K562 (cell line): ENCODE results near the gene CKAP5. TPM values are rescaled to one million over a fixed set of nuclear protein-coding genes. Genes with fewer than 3 reads are reported as not detected.

Source experiments
- ATAC-seq: fragments of 200-7000 bp; cut with Tn5 transposase; 3 replicates; pipeline ENCODE4 v1.9.1; 2020; ENCODE audit warnings: moderate library complexity
- BruUV-seq: library from RNA; stranded (reverse); fragments of 400-500 nt; replicated peaks from 2 replicates; lab custom pipeline; 2021; lab: Mats Ljungman, UMichigan
- CTCF ChIA-PET: fragments of 300-600 bp; formaldehyde crosslinking; extraction: SDS; loops from one replicate; lab custom pipeline; 2021; ENCODE audit warnings: low intra/inter-chr PET ratio; lab: Yijun Ruan, JAX
- POLR2A ChIA-PET: fragments of 300-600, 350-650 bp; sonication (Branson Sonifier 250); formaldehyde crosslinking; extraction: SDS; loops from one replicate; lab custom pipeline; 2021; ENCODE audit warnings: antibody characterized with exemption, inconsistent platforms; lab: Yijun Ruan, JAX
- DNase-seq, 4 experiments: peaks; one replicate each; pipeline versions ENCODE4 v3.0.0 to v3.0.0-alpha.2; 2011 to 2018; ENCODE audit warnings: low spot score in 3 of 4, mixed read lengths in 3 of 4; ENCODE audit errors: extremely low read depth in 1 of 4
- FAIRE-seq: peaks from 2 replicates; lab custom pipeline; 2011; peaks lifted over from hg19 to GRCh38; lab: Jason Lieb, UNC
- H2AFZ ChIP-seq: 2 replicates; pipeline ENCODE4 v1.6.0; 2011; ENCODE audit warnings: low read depth, low read length, control low read depth, inconsistent platforms
- H3K27ac ChIP-seq: fragments of 200-600 bp; 3 replicates; pipeline ENCODE4 v1.8.0; 2011; ENCODE audit warnings: low read depth, mild to moderate bottlenecking, control low read depth, inconsistent platforms, low read length, moderate library complexity, mixed read lengths; ENCODE audit errors: extremely low read depth
- H3K27me3 ChIP-seq, 2 experiments: fragments of 300-600 bp in 1 of 2; 2 replicates in 1 of 2; 3 replicates in 1 of 2; pipeline versions ENCODE4 v1.6.0 to v1.8.0; 2011; ENCODE audit warnings: inconsistent platforms in 2 of 2, low read length in 2 of 2, mild to moderate bottlenecking in 1 of 2, mixed read lengths in 1 of 2, moderate library complexity in 1 of 2; ENCODE audit not compliant: control insufficient read depth in 2 of 2, insufficient read depth in 2 of 2
- H3K36me3 ChIP-seq: fragments of 300-600 bp; 3 replicates; pipeline ENCODE4 v1.8.0; 2011; ENCODE audit warnings: mild to moderate bottlenecking, low read length, inconsistent platforms; ENCODE audit not compliant: control insufficient read depth, insufficient read depth
- H3K4me1 ChIP-seq, 2 experiments: fragments of 200-600 bp in 1 of 2; replicated peaks in 1 of 2; 2 replicates in 1 of 2; 3 replicates in 1 of 2; pipeline versions ENCODE4 v1.5.1 to v1.8.0; 2011; ENCODE audit warnings: inconsistent platforms in 2 of 2, low read length in 2 of 2, mild to moderate bottlenecking in 1 of 2, mixed read lengths in 1 of 2, moderate library complexity in 1 of 2; ENCODE audit not compliant: control insufficient read depth in 2 of 2, insufficient read depth in 2 of 2
- H3K4me2 ChIP-seq: 2 replicates; pipeline ENCODE4 v1.6.1; 2011; ENCODE audit warnings: low read length, control low read depth, inconsistent platforms, mixed read lengths; ENCODE audit not compliant: insufficient read depth
- H3K4me3 ChIP-seq: fragments of 200-600 bp; sonication (generic), shearing (Covaris generic); 2 replicates; pipeline ENCODE4 v1.5.1; 2016; ENCODE audit warnings: control low read depth, inconsistent platforms
- H3K79me2 ChIP-seq: fragments of 200-600 bp; 3 replicates; pipeline ENCODE4 v1.8.0; 2011; ENCODE audit warnings: low read length, inconsistent platforms; ENCODE audit not compliant: control insufficient read depth, insufficient read depth
- H3K9ac ChIP-seq, 2 experiments: 2 replicates each; pipeline versions ENCODE4 v1.6.0 to v1.6.1; 2011; ENCODE audit warnings: low read depth in 2 of 2, low read length in 2 of 2, control low read depth in 1 of 2, inconsistent platforms in 1 of 2, mild to moderate bottlenecking in 1 of 2, mixed read lengths in 1 of 2; ENCODE audit not compliant: insufficient read depth in 1 of 2
- H3K9me1 ChIP-seq: one replicate; pipeline ENCODE4 v1.6.0; 2011; ENCODE audit warnings: inconsistent platforms, mild to moderate bottlenecking, low read length, moderate library complexity; ENCODE audit not compliant: control insufficient read depth, insufficient read depth
- H3K9me3 ChIP-seq: replicated peaks from 2 replicates; pipeline ENCODE4 v1.5.1; 2011; ENCODE audit warnings: low read depth, low read length, inconsistent platforms; ENCODE audit not compliant: control insufficient read depth, insufficient read depth
- H4K20me1 ChIP-seq: replicated peaks from 2 replicates; pipeline ENCODE4 v1.6.1; 2011; ENCODE audit warnings: low read length, inconsistent platforms, mixed read lengths; ENCODE audit not compliant: control insufficient read depth, insufficient read depth
- BDP1 ChIP-seq: IDR thresholded peaks from 3 replicates; pipeline ENCODE4 v1.6.1; 2011; ENCODE audit not compliant: insufficient read length, insufficient read depth
- CBX3 ChIP-seq, 2 experiments: IDR thresholded peaks; 1 replicate in 1 of 2; 2 replicates in 1 of 2; pipeline ENCODE4 v1.6.1; 2012; ENCODE audit warnings: inconsistent platforms in 2 of 2, low read length in 2 of 2, borderline replicate concordance in 1 of 2, control low read depth in 1 of 2
- CCAR2 ChIP-seq: fragments of 200-400 bp; formaldehyde crosslinking; IDR thresholded peaks from 2 replicates; pipeline ENCODE4 v1.6.1; 2017; ENCODE audit warnings: mild to moderate bottlenecking, low read depth, low read length
- NBN ChIP-seq: fragments of 450-650 bp; IDR thresholded peaks from 2 replicates; pipeline ENCODE4 v1.6.1; 2016; ENCODE audit warnings: low read depth, mild to moderate bottlenecking
- NR3C1 ChIP-seq: sonication (generic); formaldehyde crosslinking; IDR thresholded peaks from 2 replicates; pipeline ENCODE4 v1.8.1; 2022; ENCODE audit warnings: missing genetic modification reagents
- NR4A1 ChIP-seq, 2 experiments: fragments of 250-450 bp in 1 of 2; fragments of 450-650 bp in 1 of 2; sonication (Bioruptor Pico) in 1 of 2; IDR thresholded peaks; 2 replicates each; pipeline versions ENCODE4 v1.4.0 to v1.6.1; 2016 to 2020; ENCODE audit warnings: mild to moderate bottlenecking in 2 of 2, missing compliant biosample characterization in 1 of 2, missing genetic modification characterization in 1 of 2, moderate library complexity in 1 of 2
- SLC30A9 ChIP-seq: fragments of 250-450 bp; sonication (Bioruptor Pico); IDR thresholded peaks from 2 replicates; pipeline ENCODE4 v1.8.0; 2022; ENCODE audit warnings: mild to moderate bottlenecking, moderate library complexity
- SP1 ChIP-seq: sonication (generic); formaldehyde crosslinking; IDR thresholded peaks from 2 replicates; pipeline ENCODE4 v1.8.1; 2022; ENCODE audit warnings: mild to moderate bottlenecking, missing genetic modification reagents
- SRSF3 ChIP-seq: fragments of 200-400 bp; formaldehyde crosslinking; IDR thresholded peaks from 2 replicates; pipeline ENCODE4 v1.6.1; 2016; ENCODE audit warnings: mild to moderate bottlenecking, low read length, moderate library complexity; ENCODE audit not compliant: insufficient read depth
- TBP ChIP-seq: optimal IDR thresholded peaks from 2 replicates; pipeline ENCODE3; 2011; ENCODE audit warnings: low read depth, low read length, improper control_type of control experiment
- TCF7L2 ChIP-seq: fragments of 150-350 bp; IDR thresholded peaks from 2 replicates; pipeline ENCODE4 v1.6.1; 2016; ENCODE audit warnings: low read depth, mild to moderate bottlenecking, low read length, moderate library complexity
- ZBTB1 ChIP-seq: sonication (generic); formaldehyde crosslinking; IDR thresholded peaks from 2 replicates; pipeline ENCODE4 v1.8.1; 2023; ENCODE audit warnings: missing genetic modification reagents, low read depth, mild to moderate bottlenecking, borderline replicate concordance
- ZNF184 ChIP-seq: sonication (generic); formaldehyde crosslinking; IDR thresholded peaks from 2 replicates; pipeline ENCODE4 v1.5.0; 2020; ENCODE audit warnings: missing genetic modification reagents
- WGBS: fragments of 100-300 bp; shearing (Covaris generic); methylation state at CpG from one replicate; pipeline ENCODE4 v1.1.6; 2016; ENCODE audit warnings: low coverage, mixed read lengths; ENCODE audit not compliant: insufficient coverage; ENCODE audit errors: missing lambda C conversion rate; 5-methylcytosine and 5-hydroxymethylcytosine counted together
- in situ Hi-C: fragments of 300-500 bp; cut with MboI; formaldehyde crosslinking; loops from 4 replicates; pipeline ENCODE4 v1.15.0; 2018; ENCODE audit warnings: inconsistent platforms, mixed read lengths
- intact Hi-C: fragments of 100-400 bp; cut with micrococcal nuclease; formaldehyde crosslinking; loops from 2 replicates; pipeline ENCODE4 v1.14.2; 2022
- polyA plus RNA-seq, 8 experiments: library from polyadenylated mRNA; depleted of rRNA in 4 of 8; stranded (reverse) in 5 of 8; unstranded in 3 of 8; fragments of >200 nt; fragmentation: Nextera tagmentation in 2 of 8; fragmentation: Illumina TruSeq in 1 of 8; extraction: Ambion mirVana in 2 of 8; extraction: Trizol in 1 of 8; gene quantifications; 2 replicates each; pipeline versions ENCODE4 v1.2.1 to v1.2.3, GENCODE V29; 2011 to 2014; ENCODE audit warnings: inconsistent platforms in 1 of 8, missing spikeins in 1 of 8
- total RNA-seq, 7 experiments: library from RNA; depleted of rRNA in 6 of 7; stranded (reverse); fragments of >200 nt in 6 of 7; fragmentation: Illumina TruSeq in 2 of 7; extraction: Trizol in 2 of 7; gene quantifications; 2 replicates each; pipeline versions ENCODE4 v1.2.1 to v1.2.3, GENCODE V29; 2011 to 2021; ENCODE audit warnings: low replicate concordance in 1 of 7
- TF ChIP-seq, protein P1 (sequence below): sonication (generic); formaldehyde crosslinking; IDR thresholded peaks from 2 replicates; pipeline ENCODE4 v1.8.0; 2022; ENCODE audit warnings: missing genetic modification reagents, mild to moderate bottlenecking, borderline replicate concordance
- TF ChIP-seq, protein P2 (sequence below): sonication (generic); formaldehyde crosslinking; IDR thresholded peaks from 2 replicates; pipeline ENCODE4 v1.8.0; 2023; ENCODE audit warnings: mild to moderate bottlenecking, missing genetic modification reagents
- TF ChIP-seq, protein P3 (sequence below): sonication (generic); formaldehyde crosslinking; IDR thresholded peaks from 2 replicates; pipeline ENCODE4 v1.8.1; 2022; ENCODE audit warnings: missing genetic modification reagents

Gene CKAP5
- total and polyA plus RNA-seq, 9 of the 15 experiments (the other 6 are each of a cell fraction or from before 2014, with no cell fraction given) = 60.1 to 239 (median 139) TPM

DNA sequence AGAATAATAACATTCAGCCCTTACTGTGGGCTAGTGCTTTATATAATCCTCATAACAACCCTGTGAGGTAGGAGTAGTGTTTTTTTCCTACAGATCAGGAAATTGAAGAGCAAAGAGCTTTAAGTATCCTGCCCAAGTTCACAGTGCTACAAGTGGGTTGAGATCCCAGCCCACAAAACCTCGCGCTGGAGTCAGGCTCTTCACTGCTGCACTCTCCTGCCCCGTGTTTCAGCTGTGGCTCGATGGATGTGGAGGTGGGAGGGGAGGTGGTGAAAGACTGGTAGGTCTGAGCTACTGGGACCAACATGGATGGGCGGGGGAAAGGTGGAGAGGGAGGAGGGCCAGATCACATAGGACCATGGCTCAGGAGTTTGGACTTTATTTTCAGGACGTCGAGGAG is 139.2 kb downstream of the CKAP5 start:
- H3K4me3 ChIP-seq = no peak overlapping the region
- no peaks in the 10 kb centered on the region for H3K9me3 ChIP-seq
- H2AFZ ChIP-seq = no peak overlapping the region
- DNase-seq = no peak
- FAIRE-seq = no peak
- no peaks in the 10 kb centered on the region for H3K27me3 ChIP-seq
- peaks cover 0 to 2% of the 10 kb centered on the region in 2 experiments; a peak in 3 of 5 replicates for H3K4me1 ChIP-seq
- H4K20me1 ChIP-seq = no peaks in the 10 kb centered on the region
- H3K9me1 ChIP-seq = no peaks in the 10 kb centered on the region
- no TSS peak for BruUV-seq
- H3K9ac ChIP-seq = no peak overlapping the region
- H3K4me2 ChIP-seq = no peak overlapping the region
- peaks cover 12% of the 10 kb centered on the region for H3K79me2 ChIP-seq
- CTCF ChIA-PET = no interaction called here
- no peak overlapping the region for H3K27ac ChIP-seq
- WGBS = 78% methylated on average over 7 of the region's 7 CpGs
- no peak for TF ChIP-seq SLC30A9 (CRISPR knock-in tag)
- TF ChIP-seq, protein P1, sequence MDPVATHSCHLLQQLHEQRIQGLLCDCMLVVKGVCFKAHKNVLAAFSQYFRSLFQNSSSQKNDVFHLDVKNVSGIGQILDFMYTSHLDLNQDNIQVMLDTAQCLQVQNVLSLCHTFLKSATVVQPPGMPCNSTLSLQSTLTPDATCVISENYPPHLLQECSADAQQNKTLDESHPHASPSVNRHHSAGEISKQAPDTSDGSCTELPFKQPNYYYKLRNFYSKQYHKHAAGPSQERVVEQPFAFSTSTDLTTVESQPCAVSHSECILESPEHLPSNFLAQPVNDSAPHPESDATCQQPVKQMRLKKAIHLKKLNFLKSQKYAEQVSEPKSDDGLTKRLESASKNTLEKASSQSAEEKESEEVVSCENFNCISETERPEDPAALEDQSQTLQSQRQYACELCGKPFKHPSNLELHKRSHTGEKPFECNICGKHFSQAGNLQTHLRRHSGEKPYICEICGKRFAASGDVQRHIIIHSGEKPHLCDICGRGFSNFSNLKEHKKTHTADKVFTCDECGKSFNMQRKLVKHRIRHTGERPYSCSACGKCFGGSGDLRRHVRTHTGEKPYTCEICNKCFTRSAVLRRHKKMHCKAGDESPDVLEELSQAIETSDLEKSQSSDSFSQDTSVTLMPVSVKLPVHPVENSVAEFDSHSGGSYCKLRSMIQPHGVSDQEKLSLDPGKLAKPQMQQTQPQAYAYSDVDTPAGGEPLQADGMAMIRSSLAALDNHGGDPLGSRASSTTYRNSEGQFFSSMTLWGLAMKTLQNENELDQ (CRISPR knock-in tag) = no peak
- no peak for TF ChIP-seq CCAR2
- TF ChIP-seq NR4A1 (CRISPR knock-in tag; IDR thresholded peaks at IDR 0.05) = no peak
- TF ChIP-seq NR4A1 (tag; IDR thresholded peaks at IDR 0.05) = no peak
- no peak for TF ChIP-seq NR3C1 (CRISPR knock-in tag)
- no peak for TF ChIP-seq TCF7L2
- no peak for TF ChIP-seq ZNF184 (CRISPR knock-in tag)
- TF ChIP-seq, protein P2, sequence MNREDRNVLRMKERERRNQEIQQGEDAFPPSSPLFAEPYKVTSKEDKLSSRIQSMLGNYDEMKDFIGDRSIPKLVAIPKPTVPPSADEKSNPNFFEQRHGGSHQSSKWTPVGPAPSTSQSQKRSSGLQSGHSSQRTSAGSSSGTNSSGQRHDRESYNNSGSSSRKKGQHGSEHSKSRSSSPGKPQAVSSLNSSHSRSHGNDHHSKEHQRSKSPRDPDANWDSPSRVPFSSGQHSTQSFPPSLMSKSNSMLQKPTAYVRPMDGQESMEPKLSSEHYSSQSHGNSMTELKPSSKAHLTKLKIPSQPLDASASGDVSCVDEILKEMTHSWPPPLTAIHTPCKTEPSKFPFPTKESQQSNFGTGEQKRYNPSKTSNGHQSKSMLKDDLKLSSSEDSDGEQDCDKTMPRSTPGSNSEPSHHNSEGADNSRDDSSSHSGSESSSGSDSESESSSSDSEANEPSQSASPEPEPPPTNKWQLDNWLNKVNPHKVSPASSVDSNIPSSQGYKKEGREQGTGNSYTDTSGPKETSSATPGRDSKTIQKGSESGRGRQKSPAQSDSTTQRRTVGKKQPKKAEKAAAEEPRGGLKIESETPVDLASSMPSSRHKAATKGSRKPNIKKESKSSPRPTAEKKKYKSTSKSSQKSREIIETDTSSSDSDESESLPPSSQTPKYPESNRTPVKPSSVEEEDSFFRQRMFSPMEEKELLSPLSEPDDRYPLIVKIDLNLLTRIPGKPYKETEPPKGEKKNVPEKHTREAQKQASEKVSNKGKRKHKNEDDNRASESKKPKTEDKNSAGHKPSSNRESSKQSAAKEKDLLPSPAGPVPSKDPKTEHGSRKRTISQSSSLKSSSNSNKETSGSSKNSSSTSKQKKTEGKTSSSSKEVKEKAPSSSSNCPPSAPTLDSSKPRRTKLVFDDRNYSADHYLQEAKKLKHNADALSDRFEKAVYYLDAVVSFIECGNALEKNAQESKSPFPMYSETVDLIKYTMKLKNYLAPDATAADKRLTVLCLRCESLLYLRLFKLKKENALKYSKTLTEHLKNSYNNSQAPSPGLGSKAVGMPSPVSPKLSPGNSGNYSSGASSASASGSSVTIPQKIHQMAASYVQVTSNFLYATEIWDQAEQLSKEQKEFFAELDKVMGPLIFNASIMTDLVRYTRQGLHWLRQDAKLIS (CRISPR knock-in tag) = no peak
- TF ChIP-seq NBN = no peak
- TF ChIP-seq BDP1 = no peak
- TF ChIP-seq, protein P3, sequence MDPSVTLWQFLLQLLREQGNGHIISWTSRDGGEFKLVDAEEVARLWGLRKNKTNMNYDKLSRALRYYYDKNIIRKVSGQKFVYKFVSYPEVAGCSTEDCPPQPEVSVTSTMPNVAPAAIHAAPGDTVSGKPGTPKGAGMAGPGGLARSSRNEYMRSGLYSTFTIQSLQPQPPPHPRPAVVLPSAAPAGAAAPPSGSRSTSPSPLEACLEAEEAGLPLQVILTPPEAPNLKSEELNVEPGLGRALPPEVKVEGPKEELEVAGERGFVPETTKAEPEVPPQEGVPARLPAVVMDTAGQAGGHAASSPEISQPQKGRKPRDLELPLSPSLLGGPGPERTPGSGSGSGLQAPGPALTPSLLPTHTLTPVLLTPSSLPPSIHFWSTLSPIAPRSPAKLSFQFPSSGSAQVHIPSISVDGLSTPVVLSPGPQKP = no peak
- TF ChIP-seq ZBTB1 (CRISPR knock-in tag) = no peak
- no peak for TF ChIP-seq SP1 (CRISPR knock-in tag)
- no peak for TF ChIP-seq CBX3 (IDR thresholded peaks at IDR 0.05; ENCODE audit: borderline replicate concordance in 1 of 2, low read length in 2 of 2)
- no peak for TF ChIP-seq TBP
- TF ChIP-seq SRSF3 = no peak
- H3K36me3 ChIP-seq = peaks cover 55% of the 10 kb centered on the region
- POLR2A ChIA-PET = interaction anchor here (1.1 to 1.5 kb wide), 4 partner anchors 9 to 30 kb away, joined by 3 to 4 read pairs (median 4); no protein-coding TSS in a partner anchor
- in situ Hi-C loops = no loop called here
- intact Hi-C loops = no loop called here
- no peak; the same call in 2 of the 3 replicates for ATAC-seq
